ENCODE data around the gene TOB2. TPM values are rescaled to one million over a fixed set of nuclear protein-coding genes. Genes with fewer than 3 reads are reported as not detected.
"Not testable (repeated sequence)": the region's sequence is repeated elsewhere in the genome, so short reads cannot be mapped to it uniquely, and the experiment has no call there.

The TOB2 gene
- total RNA-seq, 1 donor from 2014 or later = 15.1 TPM

DNA sequence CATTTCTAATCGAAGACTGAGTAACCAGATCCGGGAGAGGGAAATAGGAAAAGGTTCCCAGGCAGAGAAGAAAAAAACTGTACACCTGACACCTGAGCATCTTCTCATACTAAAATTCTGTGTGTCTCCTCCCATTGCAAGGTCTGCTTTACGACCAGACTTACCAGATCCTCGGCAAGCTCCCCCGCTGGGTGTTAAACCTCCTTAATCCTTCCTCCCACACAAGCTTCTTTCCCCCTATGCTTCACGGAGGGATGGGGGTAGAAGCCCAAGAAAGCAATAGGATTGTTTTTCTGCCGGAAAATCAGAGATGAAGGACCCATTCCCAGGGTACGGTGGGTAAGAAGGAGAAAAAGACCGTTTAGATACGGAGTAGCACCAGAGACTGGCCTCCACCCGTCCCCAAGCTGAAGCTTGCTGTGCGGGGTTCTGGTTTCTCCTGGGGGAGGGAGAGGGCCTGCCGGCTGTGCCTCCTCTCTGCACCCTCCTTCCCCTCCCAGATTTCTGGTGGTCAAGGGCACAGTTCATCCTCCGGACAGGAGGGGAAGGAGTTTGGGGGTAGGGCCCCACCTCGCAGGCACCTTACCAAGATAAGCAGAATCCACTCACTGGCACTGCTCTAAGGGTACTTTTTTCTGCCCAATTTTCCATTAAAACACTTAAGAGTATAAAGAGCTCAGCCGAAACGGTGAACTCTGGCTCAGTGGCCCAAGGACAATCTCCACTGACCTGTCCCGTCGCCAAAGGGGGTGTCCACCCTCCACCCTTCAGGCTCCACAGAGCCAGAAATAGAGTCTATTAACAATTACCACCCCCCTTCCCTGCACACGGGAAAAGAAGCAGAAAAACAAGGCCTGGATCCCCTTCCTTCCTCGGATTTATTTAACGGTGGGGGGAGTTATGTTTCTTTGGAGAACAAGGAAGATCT lies 1.2 kb downstream of the TOB2 start:
- Histone ChIP-seq H3K4me1 (ENCODE audit: control insufficient read depth in 3 of 3, insufficient read depth in 3 of 3, low read length in 3 of 3) (peaks cover 39 to 52% (median 41%) of the 10 kb centered on the region in 3 donors), H3K27me3 (ENCODE audit: control insufficient read depth in 3 of 3, insufficient read depth in 3 of 3, low read length in 3 of 3) (no peaks in the 10 kb centered on the region), H3K9me3 (ENCODE audit: control insufficient read depth in 3 of 3, low read length in 3 of 3) (no peaks in the 10 kb centered on the region), H3K36me3 (ENCODE audit: control insufficient read depth in 3 of 3, insufficient read depth in 3 of 3, low read length in 3 of 3) (peaks cover 8 to 14% (median 10%) of the 10 kb centered on the region in 3 donors), H3K9ac (ENCODE audit: low read depth in 1 of 3, low read length in 3 of 3) (peak overlapping the region; percentile 96 to 100 (median 98)), H3K27ac (ENCODE audit: low read depth, low read length) (peak overlapping the region; percentile 98), H3K4me3 (ENCODE audit: low read length in 3 of 3) (peak overlapping the region; percentile 83 to 89 (median 85))

DNA sequence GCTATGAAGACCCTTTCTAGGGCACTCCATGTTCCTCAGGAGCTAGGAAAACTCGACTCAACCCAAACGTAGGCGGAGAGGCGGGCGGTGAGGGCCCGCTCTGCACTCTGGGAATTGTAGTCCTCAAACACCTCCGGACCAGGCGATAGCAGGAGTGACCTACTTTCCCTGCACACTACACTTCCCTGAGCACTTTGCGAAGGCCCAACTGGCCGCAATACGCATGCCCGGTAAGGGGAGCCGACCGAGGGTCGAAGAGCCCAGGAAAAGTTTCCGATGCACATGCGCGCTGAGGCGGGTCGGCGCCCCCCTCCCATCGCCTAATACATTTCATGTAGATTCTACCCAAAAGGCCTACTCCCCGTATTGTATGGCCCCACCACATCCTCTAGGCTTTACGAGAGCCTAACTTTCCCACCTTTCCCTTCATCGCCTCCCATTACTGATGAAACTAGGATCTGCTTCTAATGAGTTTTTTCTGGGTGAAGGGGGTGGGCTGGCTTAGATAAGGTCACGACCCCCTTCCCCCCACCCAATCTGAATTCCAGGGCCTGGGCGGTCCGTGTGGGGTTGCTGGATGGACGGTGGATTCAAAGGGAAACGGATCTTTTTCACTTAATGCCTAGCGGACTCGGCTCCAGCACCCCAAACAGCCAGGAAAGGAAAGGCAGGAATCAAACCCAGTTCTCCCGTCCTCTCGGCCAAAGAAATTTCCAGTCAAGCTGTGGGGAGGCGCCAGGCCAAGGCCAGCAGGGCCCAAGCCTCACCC lies 2.1 kb downstream of the TOB2 start:
- peaks cover 8 to 14% (median 10%) of the 10 kb centered on the region in 3 donors for H3K36me3 ChIP-seq (ENCODE audit: control insufficient read depth in 3 of 3, insufficient read depth in 3 of 3, low read length in 3 of 3)
- peak overlapping the region; percentile 96 to 100 (median 98) for H3K9ac ChIP-seq (ENCODE audit: low read depth in 1 of 3, low read length in 3 of 3)
- H3K4me3 ChIP-seq (ENCODE audit: low read length in 3 of 3) = peak overlapping the region; percentile 83 to 89 (median 85)
- H3K9me3 ChIP-seq (ENCODE audit: control insufficient read depth in 3 of 3, low read length in 3 of 3) = no peaks in the 10 kb centered on the region
- H3K27ac ChIP-seq (ENCODE audit: low read depth, low read length) = peak overlapping the region; percentile 98
- H3K27me3 ChIP-seq (ENCODE audit: control insufficient read depth in 3 of 3, insufficient read depth in 3 of 3, low read length in 3 of 3) = no peaks in the 10 kb centered on the region
- H3K4me1 ChIP-seq (ENCODE audit: control insufficient read depth in 3 of 3, insufficient read depth in 3 of 3, low read length in 3 of 3) = peaks cover 47 to 61% (median 50%) of the 10 kb centered on the region in 3 donors

DNA sequence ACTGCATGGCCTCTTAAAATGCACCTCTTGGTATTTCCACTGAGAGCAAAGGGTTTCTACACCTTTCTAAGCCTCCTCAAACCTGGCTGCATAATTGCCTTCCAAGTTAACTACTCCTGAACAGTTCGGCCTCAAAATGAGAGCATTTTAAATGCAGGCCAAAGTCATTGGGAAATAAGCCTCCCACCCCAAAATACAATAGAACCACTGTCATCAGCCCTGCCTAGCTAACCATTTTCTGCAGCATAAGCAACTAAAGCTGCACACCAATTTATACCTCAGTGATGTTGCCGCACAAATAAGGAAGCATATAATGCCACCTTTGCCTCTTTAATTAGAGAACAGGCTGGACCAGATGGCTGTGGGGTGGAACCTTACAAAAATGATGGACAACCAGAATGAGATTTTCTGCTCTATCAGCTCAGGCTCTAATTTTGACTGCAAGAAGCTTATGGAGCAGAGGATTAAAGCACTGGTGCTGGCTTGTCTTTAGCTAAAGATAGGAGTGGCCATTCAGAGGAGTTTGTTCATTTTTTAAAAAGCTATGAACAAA lies 4.3 kb downstream of the TOB2 start:
- Histone ChIP-seq H3K9ac (ENCODE audit: low read depth in 1 of 3, low read length in 3 of 3) (peak overlapping the region in 2 of 3 donors; percentile 26 to 57), H3K36me3 (ENCODE audit: control insufficient read depth in 3 of 3, insufficient read depth in 3 of 3, low read length in 3 of 3) (peaks cover 11 to 15% (median 13%) of the 10 kb centered on the region in 3 donors), H3K4me1 (ENCODE audit: control insufficient read depth in 3 of 3, insufficient read depth in 3 of 3, low read length in 3 of 3) (peaks cover 58 to 71% (median 60%) of the 10 kb centered on the region in 3 donors), H3K27me3 (ENCODE audit: control insufficient read depth in 3 of 3, insufficient read depth in 3 of 3, low read length in 3 of 3) (no peaks in the 10 kb centered on the region), H3K9me3 (ENCODE audit: control insufficient read depth in 3 of 3, low read length in 3 of 3) (no peaks in the 10 kb centered on the region), H3K27ac (ENCODE audit: low read depth, low read length) (peak overlapping the region; percentile 98), H3K4me3 (ENCODE audit: low read length in 3 of 3) (peak overlapping the region in 1 of 3 donors; percentile 37)

DNA sequence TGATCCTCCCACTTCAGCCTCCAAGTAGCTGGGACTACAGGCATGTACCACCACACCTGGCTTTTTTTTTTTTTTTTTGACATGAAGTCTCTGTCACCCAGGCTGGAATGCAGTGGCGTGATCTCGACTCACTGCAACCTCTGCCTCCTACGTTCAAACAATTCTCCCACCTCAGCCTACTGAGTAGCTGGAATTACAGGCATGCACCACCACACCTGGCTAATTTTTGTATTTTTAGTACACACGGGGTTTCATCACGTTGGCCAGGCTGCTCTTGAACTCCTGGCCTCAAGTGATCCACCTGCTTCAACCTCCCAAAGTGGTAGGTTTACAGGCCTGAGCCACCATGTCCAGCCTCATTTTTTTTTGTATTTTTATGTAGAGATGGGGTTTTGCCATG lies 6.1 kb downstream of the TOB2 start:
- H3K27me3 ChIP-seq (ENCODE audit: control insufficient read depth in 3 of 3, insufficient read depth in 3 of 3, low read length in 3 of 3); H3K9me3 ChIP-seq (ENCODE audit: control insufficient read depth in 3 of 3, low read length in 3 of 3); H3K4me3 ChIP-seq (ENCODE audit: low read length in 3 of 3): not testable (repeated sequence)
- Histone ChIP-seq H3K27ac (ENCODE audit: low read depth, low read length) (peak overlapping the region; percentile 77), H3K4me1 (ENCODE audit: control insufficient read depth in 3 of 3, insufficient read depth in 3 of 3, low read length in 3 of 3) (peaks cover 76 to 89% (median 78%) of the 10 kb centered on the region in 3 donors), H3K9ac (ENCODE audit: low read depth in 1 of 3, low read length in 3 of 3) (peak overlapping the region in 2 of 3 donors; percentile 21 to 60), H3K36me3 (ENCODE audit: control insufficient read depth in 3 of 3, insufficient read depth in 3 of 3, low read length in 3 of 3) (peaks cover 29 to 32% (median 31%) of the 10 kb centered on the region in 3 donors)

DNA sequence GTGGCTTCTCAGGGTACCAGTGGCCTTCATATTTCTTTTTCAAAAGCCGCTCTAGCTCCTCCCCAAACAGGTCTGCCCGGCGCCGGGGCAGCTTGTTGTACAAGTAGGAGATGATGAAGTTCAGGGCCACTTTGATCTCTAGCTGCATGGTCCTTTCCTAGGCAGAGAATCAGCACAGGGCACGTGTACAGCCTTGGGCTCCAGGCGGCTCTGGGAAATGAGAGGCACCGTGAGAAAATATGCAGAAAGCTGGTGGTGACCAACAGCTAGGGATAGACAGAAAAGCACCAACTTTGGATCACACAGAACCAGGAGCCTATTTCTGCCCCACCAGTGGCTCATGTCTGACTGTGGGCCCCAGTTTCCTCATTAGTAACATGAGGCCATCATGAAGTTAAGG lies 9.4 kb downstream of the TOB2 start:
- Histone ChIP-seq H3K36me3 (ENCODE audit: control insufficient read depth in 3 of 3, insufficient read depth in 3 of 3, low read length in 3 of 3) (peaks cover 29 to 39% (median 36%) of the 10 kb centered on the region in 3 donors), H3K4me3 (ENCODE audit: low read length in 3 of 3) (no peak overlapping the region), H3K27me3 (ENCODE audit: control insufficient read depth in 3 of 3, insufficient read depth in 3 of 3, low read length in 3 of 3) (no peaks in the 10 kb centered on the region), H3K4me1 (ENCODE audit: control insufficient read depth in 3 of 3, insufficient read depth in 3 of 3, low read length in 3 of 3) (peaks cover 76 to 82% (median 78%) of the 10 kb centered on the region in 3 donors), H3K9me3 (ENCODE audit: control insufficient read depth in 3 of 3, low read length in 3 of 3) (no peaks in the 10 kb centered on the region), H3K27ac (ENCODE audit: low read depth, low read length) (peak overlapping the region; percentile 1), H3K9ac (ENCODE audit: low read depth in 1 of 3, low read length in 3 of 3) (peak overlapping the region in 2 of 3 donors; percentile 51 to 69)

DNA sequence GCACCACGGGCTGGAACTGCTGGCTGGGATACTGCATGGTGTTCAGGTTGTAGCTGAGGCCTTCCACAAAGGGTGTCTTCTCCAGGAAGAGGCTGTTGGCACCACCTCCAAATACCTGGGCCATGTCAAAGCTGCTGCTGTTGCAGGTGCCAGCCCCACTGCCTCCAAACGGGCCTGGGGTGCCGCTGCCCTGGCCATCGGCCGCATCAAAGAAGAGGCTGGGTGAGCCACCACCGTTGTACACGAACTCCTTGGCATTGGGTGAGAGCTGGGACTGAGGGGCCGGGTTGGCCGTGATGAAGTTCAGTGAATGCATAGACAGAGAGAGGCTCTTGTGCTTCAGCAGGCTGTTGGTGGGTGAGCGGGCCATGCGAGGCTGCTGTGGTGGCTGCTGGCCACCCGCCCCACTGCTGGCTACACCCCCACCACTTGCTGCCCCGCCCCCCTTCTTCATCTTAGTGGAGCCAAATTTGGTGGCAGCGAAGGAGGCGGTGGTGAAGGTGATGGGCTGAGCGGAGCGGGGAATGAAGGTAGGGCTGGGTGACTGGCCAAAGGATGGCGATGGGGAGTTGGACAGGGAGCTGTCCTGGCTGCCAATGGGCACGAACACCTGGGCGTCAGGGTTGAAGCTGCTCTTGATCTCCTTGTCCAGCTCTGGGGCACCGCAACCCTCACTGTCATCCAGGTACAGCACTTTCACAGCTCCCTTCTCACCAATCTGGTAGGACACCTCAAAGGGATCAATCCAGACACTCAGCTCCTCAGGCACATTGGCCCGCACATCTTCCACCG lies 10.1 kb downstream of the TOB2 start:
- Histone ChIP-seq H3K27ac (ENCODE audit: low read depth, low read length) (peak overlapping the region; percentile 9), H3K36me3 (ENCODE audit: control insufficient read depth in 3 of 3, insufficient read depth in 3 of 3, low read length in 3 of 3) (peaks cover 29 to 39% (median 36%) of the 10 kb centered on the region in 3 donors), H3K9ac (ENCODE audit: low read depth in 1 of 3, low read length in 3 of 3) (peak overlapping the region in 2 of 3 donors; percentile 61 to 71), H3K4me1 (ENCODE audit: control insufficient read depth in 3 of 3, insufficient read depth in 3 of 3, low read length in 3 of 3) (peaks cover 71 to 77% (median 73%) of the 10 kb centered on the region in 3 donors), H3K27me3 (ENCODE audit: control insufficient read depth in 3 of 3, insufficient read depth in 3 of 3, low read length in 3 of 3) (no peaks in the 10 kb centered on the region), H3K4me3 (ENCODE audit: low read length in 3 of 3) (peak overlapping the region in 1 of 3 donors; percentile 22), H3K9me3 (ENCODE audit: control insufficient read depth in 3 of 3, low read length in 3 of 3) (no peaks in the 10 kb centered on the region)

DNA sequence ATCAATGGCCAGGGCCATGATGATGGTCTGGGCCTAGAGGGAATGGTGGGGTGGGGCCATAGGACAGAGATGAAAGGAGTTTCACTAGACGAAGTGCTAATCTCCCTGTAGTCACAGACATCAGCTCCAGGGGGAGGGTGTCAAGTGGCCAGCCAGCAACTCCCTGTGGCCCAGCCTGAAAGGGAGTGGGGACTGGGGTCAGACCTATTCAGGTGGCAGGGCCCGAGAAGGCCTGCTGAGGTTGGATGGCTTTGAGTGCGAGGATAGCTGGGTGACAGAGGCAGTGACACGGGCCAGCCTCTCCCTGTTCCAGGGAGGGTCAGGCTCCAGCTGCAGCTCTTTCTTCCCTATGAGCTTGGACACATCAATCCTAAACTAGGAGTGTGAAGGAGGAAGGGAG lies 11.0 kb downstream of the TOB2 start:
- Histone ChIP-seq H3K9ac (ENCODE audit: low read depth in 1 of 3, low read length in 3 of 3) (peak overlapping the region in 2 of 3 donors; percentile 47 to 71), H3K9me3 (ENCODE audit: control insufficient read depth in 3 of 3, low read length in 3 of 3) (no peaks in the 10 kb centered on the region), H3K27ac (ENCODE audit: low read depth, low read length) (peak overlapping the region; percentile 45), H3K4me1 (ENCODE audit: control insufficient read depth in 3 of 3, insufficient read depth in 3 of 3, low read length in 3 of 3) (peaks cover 65 to 70% (median 68%) of the 10 kb centered on the region in 3 donors), H3K27me3 (ENCODE audit: control insufficient read depth in 3 of 3, insufficient read depth in 3 of 3, low read length in 3 of 3) (no peaks in the 10 kb centered on the region), H3K36me3 (ENCODE audit: control insufficient read depth in 3 of 3, insufficient read depth in 3 of 3, low read length in 3 of 3) (peaks cover 29 to 39% (median 34%) of the 10 kb centered on the region in 3 donors), H3K4me3 (ENCODE audit: low read length in 3 of 3) (peak overlapping the region in 2 of 3 donors; percentile 11 to 41)

DNA sequence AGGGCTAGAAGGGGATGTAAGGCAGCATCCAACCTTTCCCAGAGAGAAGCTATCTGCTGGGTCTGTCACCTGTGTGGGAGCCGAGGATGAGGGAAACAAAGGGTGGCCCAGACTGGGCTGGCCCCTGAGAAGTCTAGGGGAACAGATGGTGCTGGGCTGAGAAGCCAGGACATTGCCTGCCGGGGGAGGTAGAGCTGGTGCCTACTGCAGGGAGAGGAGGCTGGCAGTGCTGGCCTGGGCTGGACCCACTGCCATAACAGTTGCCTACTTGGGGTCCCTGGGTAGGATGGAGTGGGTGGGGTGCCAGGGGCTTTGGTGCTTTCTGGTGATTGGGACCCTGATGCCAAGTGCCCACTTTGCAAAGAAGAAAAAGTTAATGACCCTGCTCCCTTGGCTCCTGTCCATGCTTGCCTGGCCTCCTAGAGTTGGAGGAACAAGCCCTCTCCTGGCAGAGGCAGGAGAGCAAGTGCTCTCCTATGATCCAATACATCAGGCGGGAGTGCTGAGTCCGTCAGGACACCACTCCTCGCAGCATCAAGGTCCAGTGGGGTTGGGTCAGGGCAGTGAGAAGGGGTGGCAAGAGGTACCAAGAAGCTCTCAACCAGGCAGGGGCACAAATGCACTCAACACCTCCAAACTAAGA lies 12.1 kb downstream of the TOB2 start:
- Histone ChIP-seq H3K36me3 (ENCODE audit: control insufficient read depth in 3 of 3, insufficient read depth in 3 of 3, low read length in 3 of 3) (peaks cover 29 to 39% (median 33%) of the 10 kb centered on the region in 3 donors), H3K9ac (ENCODE audit: low read depth in 1 of 3, low read length in 3 of 3) (peak overlapping the region in 1 of 3 donors; percentile 71), H3K4me1 (ENCODE audit: control insufficient read depth in 3 of 3, insufficient read depth in 3 of 3, low read length in 3 of 3) (peaks cover 60 to 68% (median 66%) of the 10 kb centered on the region in 3 donors), H3K27ac (ENCODE audit: low read depth, low read length) (peak overlapping the region; percentile 45)
- H3K4me3 ChIP-seq (ENCODE audit: low read length in 3 of 3); H3K27me3 ChIP-seq (ENCODE audit: control insufficient read depth in 3 of 3, insufficient read depth in 3 of 3, low read length in 3 of 3); H3K9me3 ChIP-seq (ENCODE audit: control insufficient read depth in 3 of 3, low read length in 3 of 3): not testable (repeated sequence)

Data from skeletal muscle tissue (tissue), 4 donors.